Measurements from ENCODE around the gene LYPD6B.

LYPD6B gene

GRCh38 chr2:149167941-149168340 lies 129.4 kb downstream of the LYPD6B start:
- DNase-seq (ENCODE audit: low spot score) (no peak), ATAC-seq (ENCODE audit: low read depth) (no peak)
- no peaks in the 10 kb centered on the region for H3K9me3 ChIP-seq (ENCODE audit: severe bottlenecking)
- TF ChIP-seq CTCF (IDR thresholded peaks at IDR 0.05; ENCODE audit: poor library complexity, severe bottlenecking), result no peak
- peaks cover 24% of the 10 kb centered on the region for H3K4me1 ChIP-seq (ENCODE audit: insufficient read depth, poor library complexity, severe bottlenecking)
- H3K27me3 ChIP-seq (ENCODE audit: insufficient read depth, poor library complexity, severe bottlenecking), result no peaks in the 10 kb centered on the region
- no peaks in the 10 kb centered on the region for H3K36me3 ChIP-seq (ENCODE audit: low read depth)
- no peak overlapping the region for H3K4me3 ChIP-seq (ENCODE audit: severe bottlenecking)
- peak overlapping the region; percentile 5 for H3K27ac ChIP-seq (ENCODE audit: poor library complexity, severe bottlenecking)

GRCh38 chr2:149169656-149170055 lies 131.2 kb downstream of the LYPD6B start:
- no peaks in the 10 kb centered on the region for H3K9me3 ChIP-seq (ENCODE audit: severe bottlenecking)
- ATAC-seq (ENCODE audit: low read depth) (peak; percentile 96), DNase-seq (ENCODE audit: low spot score) (peak; percentile 60)
- no peaks in the 10 kb centered on the region for H3K36me3 ChIP-seq (ENCODE audit: low read depth)
- H3K27me3 ChIP-seq (ENCODE audit: insufficient read depth, poor library complexity, severe bottlenecking), result no peaks in the 10 kb centered on the region
- peak overlapping the region; percentile 54 for H3K27ac ChIP-seq (ENCODE audit: poor library complexity, severe bottlenecking)
- peaks cover 24% of the 10 kb centered on the region for H3K4me1 ChIP-seq (ENCODE audit: insufficient read depth, poor library complexity, severe bottlenecking)
- no peak overlapping the region for H3K4me3 ChIP-seq (ENCODE audit: severe bottlenecking)
- TF ChIP-seq CTCF (IDR thresholded peaks at IDR 0.05; ENCODE audit: poor library complexity, severe bottlenecking), result no peak

- H3K36me3 ChIP-seq (ENCODE audit: low read depth), result no peaks in the 10 kb centered on the region
- H3K27ac ChIP-seq (ENCODE audit: poor library complexity, severe bottlenecking), result peak overlapping the region; percentile 54
- no peaks in the 10 kb centered on the region for H3K9me3 ChIP-seq (ENCODE audit: severe bottlenecking)
- TF ChIP-seq CTCF (IDR thresholded peaks at IDR 0.05; ENCODE audit: poor library complexity, severe bottlenecking), result no peak
- no peak for ATAC-seq (ENCODE audit: low read depth)
- DNase-seq (ENCODE audit: low spot score), result no peak
- H3K4me1 ChIP-seq (ENCODE audit: insufficient read depth, poor library complexity, severe bottlenecking), result peaks cover 24% of the 10 kb centered on the region
- no peaks in the 10 kb centered on the region for H3K27me3 ChIP-seq (ENCODE audit: insufficient read depth, poor library complexity, severe bottlenecking)
- no peak overlapping the region for H3K4me3 ChIP-seq (ENCODE audit: severe bottlenecking)
These were observed 131.7 kb downstream of the LYPD6B start for GRCh38 chr2:149170156-149170555.

- TF ChIP-seq CTCF (IDR thresholded peaks at IDR 0.05; ENCODE audit: poor library complexity, severe bottlenecking), result no peak
- DNase-seq (ENCODE audit: low spot score) (no peak), ATAC-seq (ENCODE audit: low read depth) (no peak)
- H3K27me3 ChIP-seq (ENCODE audit: insufficient read depth, poor library complexity, severe bottlenecking), result no peaks in the 10 kb centered on the region
- no peak overlapping the region for H3K27ac ChIP-seq (ENCODE audit: poor library complexity, severe bottlenecking)
- no peaks in the 10 kb centered on the region for H3K9me3 ChIP-seq (ENCODE audit: severe bottlenecking)
- no peaks in the 10 kb centered on the region for H3K36me3 ChIP-seq (ENCODE audit: low read depth)
- H3K4me3 ChIP-seq (ENCODE audit: severe bottlenecking), result no peak overlapping the region
- peaks cover 24% of the 10 kb centered on the region for H3K4me1 ChIP-seq (ENCODE audit: insufficient read depth, poor library complexity, severe bottlenecking)
These were observed 132.4 kb downstream of the LYPD6B start for GRCh38 chr2:149170911-149171310.

- Histone ChIP-seq H3K27ac (ENCODE audit: poor library complexity, severe bottlenecking) (no peak overlapping the region), H3K36me3 (ENCODE audit: low read depth) (no peaks in the 10 kb centered on the region), H3K4me1 (ENCODE audit: insufficient read depth, poor library complexity, severe bottlenecking) (peaks cover 16% of the 10 kb centered on the region), H3K9me3 (ENCODE audit: severe bottlenecking) (no peaks in the 10 kb centered on the region), H3K27me3 (ENCODE audit: insufficient read depth, poor library complexity, severe bottlenecking) (no peaks in the 10 kb centered on the region), H3K4me3 (ENCODE audit: severe bottlenecking) (no peak overlapping the region)
- ATAC-seq (ENCODE audit: low read depth), result no peak
- TF ChIP-seq CTCF (IDR thresholded peaks at IDR 0.05; ENCODE audit: poor library complexity, severe bottlenecking), result no peak
- DNase-seq (ENCODE audit: low spot score), result no peak
These were observed 134.7 kb downstream of the LYPD6B start for GRCh38 chr2:149173220-149173619.
